Upper lobe of left lung (tissue), 6 donors: ENCODE data around the gene PTPRA. TPM values are rescaled to one million over a fixed set of nuclear protein-coding genes. Genes with fewer than 3 reads are reported as not detected.

Experiments used
- ATAC-seq, 2 donors: fragments of 200-7000 bp; cut with Tn5 transposase; one replicate each; pipeline ENCODE4 v1.9.1; 2022; ENCODE audit warnings: mild to moderate bottlenecking in 2 of 2, moderate library complexity in 2 of 2; ENCODE audit not compliant: low FRiP score in 2 of 2
- DNase-seq, 2 donors: peaks; one replicate each; pipeline ENCODE4 v3.0.0-alpha.2; 2019 to 2020
- H3K27ac ChIP-seq, 4 donors: fragments of 200-600 bp; sonication (generic); one replicate each; pipeline ENCODE4 v1.5.1; 2016 to 2019
- H3K27me3 ChIP-seq, 4 donors: fragments of 200-600 bp; sonication (generic); one replicate each; pipeline ENCODE4 v1.5.1; 2017 to 2019
- H3K36me3 ChIP-seq, 4 donors: fragments of 200-600 bp; sonication (generic); one replicate each; pipeline ENCODE4 v1.5.1; 2016 to 2019
- H3K4me1 ChIP-seq, 4 donors: fragments of 200-600 bp; sonication (generic); one replicate each; pipeline ENCODE4 v1.5.1; 2018 to 2019
- H3K4me3 ChIP-seq, 4 donors: fragments of 200-600 bp; sonication (generic); one replicate each; pipeline ENCODE4 v1.5.1; 2017 to 2019; ENCODE audit warnings: mild to moderate bottlenecking in 2 of 4, moderate library complexity in 1 of 4
- H3K9me3 ChIP-seq, 4 donors: fragments of 200-600 bp; sonication (generic); one replicate each; pipeline ENCODE4 v1.5.1; 2018 to 2019
- CTCF ChIP-seq, 6 experiments: fragments of 450-650 bp in 4 of 6; fragments of 200-600 bp in 2 of 6; sonication (generic) in 2 of 6; IDR thresholded peaks; one replicate each; pipeline ENCODE4 v1.5.1; 2016 to 2019; ENCODE audit warnings: antibody characterized with exemption in 6 of 6
- EP300 ChIP-seq, 4 donors: sonication (generic); formaldehyde crosslinking; IDR thresholded peaks; one replicate each; pipeline ENCODE4 v1.5.1; 2017; ENCODE audit warnings: antibody characterized with exemption in 4 of 4, control low read depth in 2 of 4
- POLR2A ChIP-seq, 4 donors: fragments of 450-650 bp; IDR thresholded peaks; one replicate each; pipeline ENCODE4 v1.5.1; 2016 to 2017; ENCODE audit warnings: antibody characterized with exemption in 4 of 4, mild to moderate bottlenecking in 2 of 4
- POLR2AphosphoS5 ChIP-seq, 2 donors: sonication (generic); formaldehyde crosslinking; IDR thresholded peaks; one replicate each; pipeline ENCODE4 v1.5.1; 2017; ENCODE audit warnings: antibody characterized with exemption in 2 of 2
- WGBS, 2 donors: methylation state at CpG; one replicate each; pipeline ENCODE4 v1.1.5; 2017 to 2018; 5-methylcytosine and 5-hydroxymethylcytosine counted together
- total RNA-seq, 6 donors: library from RNA; depleted of rRNA in 4 of 6; stranded (reverse); fragments of >200 nt in 4 of 6; gene quantifications; one replicate each; pipeline versions ENCODE4 v1.1.0 to v1.2.1, GENCODE V29; 2016 to 2021
- donor health status: DM: no; HTN: no; CAD: no; lungs with moderate emphysema.
- donor health status: DM: no; HTN: yes; CAD: no; lungs with severe emphysema.

Gene PTPRA
- total RNA-seq, 6 donors from 2014 or later = 22.0 to 60.3 (median 51.1) TPM

- peak in 1 of 2 donors; percentile 64 for ATAC-seq
- WGBS, 2 donors = 47 to 59% methylated on average over 5 of the region's 5 CpGs
Measured at GRCh38 chr20:2946988-2947961, 74.0 kb downstream of the PTPRA start.

GRCh38 chr20:2948968-2949367 is 75.7 kb downstream of the PTPRA start:
- no peak overlapping the region for H3K27ac ChIP-seq
- 100% methylated on average over 1 of the region's 1 CpG for WGBS, 2 donors
- H3K9me3 ChIP-seq = no peaks in the 10 kb centered on the region
- H3K36me3 ChIP-seq = peaks cover 0 to 14% (median 5%) of the 10 kb centered on the region in 4 donors
- DNase-seq (no peak), ATAC-seq (no peak)
- H3K4me1 ChIP-seq = peaks cover 3 to 13% (median 8%) of the 10 kb centered on the region in 4 donors
- no peak overlapping the region for H3K4me3 ChIP-seq
- H3K27me3 ChIP-seq = no peaks in the 10 kb centered on the region
- TF ChIP-seq EP300 (IDR thresholded peaks at IDR 0.05) (no peak), POLR2A (IDR thresholded peaks at IDR 0.05) (no peak), POLR2AphosphoS5 (IDR thresholded peaks at IDR 0.05) (no peak), CTCF (IDR thresholded peaks at IDR 0.05) (no peak)

More at GRCh38 chr20:2946988-2947961, 74.0 kb downstream of the PTPRA start:
- H3K9me3 ChIP-seq = no peaks in the 10 kb centered on the region
- peaks cover 3 to 10% (median 8%) of the 10 kb centered on the region in 4 donors for H3K4me1 ChIP-seq
- no peak overlapping the region for H3K27ac ChIP-seq
- peaks cover 0 to 14% (median 5%) of the 10 kb centered on the region in 4 donors for H3K36me3 ChIP-seq
- no peak overlapping the region for H3K4me3 ChIP-seq
- no peak for TF ChIP-seq POLR2AphosphoS5 (IDR thresholded peaks at IDR 0.05)
- TF ChIP-seq EP300 (IDR thresholded peaks at IDR 0.05) = no peak
- no peak for TF ChIP-seq POLR2A (IDR thresholded peaks at IDR 0.05)
- TF ChIP-seq CTCF (IDR thresholded peaks at IDR 0.05) = no peak
- DNase-seq = peak in 1 of 2 donors; percentile 31
- H3K27me3 ChIP-seq = no peaks in the 10 kb centered on the region

GRCh38 chr20:2952766-2953165 is 79.5 kb downstream of the PTPRA start:
- DNase-seq = no peak
- Histone ChIP-seq H3K36me3 (peaks cover 0 to 17% (median 7%) of the 10 kb centered on the region in 4 donors), H3K4me3 (no peak overlapping the region), H3K27ac (no peak overlapping the region), H3K27me3 (no peaks in the 10 kb centered on the region), H3K4me1 (peaks cover 0 to 9% (median 2%) of the 10 kb centered on the region in 4 donors), H3K9me3 (no peaks in the 10 kb centered on the region)
- no peak for ATAC-seq
- TF ChIP-seq CTCF (IDR thresholded peaks at IDR 0.05) (no peak), EP300 (IDR thresholded peaks at IDR 0.05) (no peak), POLR2A (IDR thresholded peaks at IDR 0.05) (no peak), POLR2AphosphoS5 (IDR thresholded peaks at IDR 0.05) (no peak)
- WGBS, 2 donors = 48 to 57% methylated on average over 1 of the region's 1 CpG

GRCh38 chr20:2955257-2955970 is 82.1 kb downstream of the PTPRA start:
- TF ChIP-seq EP300 (IDR thresholded peaks at IDR 0.05) = no peak
- TF ChIP-seq POLR2A (IDR thresholded peaks at IDR 0.05) = no peak
- no peak for TF ChIP-seq CTCF (IDR thresholded peaks at IDR 0.05)
- no peak for TF ChIP-seq POLR2AphosphoS5 (IDR thresholded peaks at IDR 0.05)
- H3K27me3 ChIP-seq = no peaks in the 10 kb centered on the region
- peaks cover 0 to 25% (median 7%) of the 10 kb centered on the region in 4 donors for H3K36me3 ChIP-seq
- ATAC-seq (no peak), DNase-seq (no peak)
- no peak overlapping the region for H3K4me3 ChIP-seq
- H3K9me3 ChIP-seq = no peaks in the 10 kb centered on the region
- H3K4me1 ChIP-seq = peaks cover 0 to 9% (median 1%) of the 10 kb centered on the region in 4 donors
- no peak overlapping the region for H3K27ac ChIP-seq
